ENCODE results near the gene ARRB1. TPM values are rescaled to one million over a fixed set of nuclear protein-coding genes. Genes with fewer than 3 reads are reported as not detected.

The ARRB1 gene
- total and polyA plus RNA-seq, 9 of the 15 experiments (the other 6 are each of a cell fraction or from before 2014, with no cell fraction given) = 6.6 to 45.4 (median 28.5) TPM

DNA sequence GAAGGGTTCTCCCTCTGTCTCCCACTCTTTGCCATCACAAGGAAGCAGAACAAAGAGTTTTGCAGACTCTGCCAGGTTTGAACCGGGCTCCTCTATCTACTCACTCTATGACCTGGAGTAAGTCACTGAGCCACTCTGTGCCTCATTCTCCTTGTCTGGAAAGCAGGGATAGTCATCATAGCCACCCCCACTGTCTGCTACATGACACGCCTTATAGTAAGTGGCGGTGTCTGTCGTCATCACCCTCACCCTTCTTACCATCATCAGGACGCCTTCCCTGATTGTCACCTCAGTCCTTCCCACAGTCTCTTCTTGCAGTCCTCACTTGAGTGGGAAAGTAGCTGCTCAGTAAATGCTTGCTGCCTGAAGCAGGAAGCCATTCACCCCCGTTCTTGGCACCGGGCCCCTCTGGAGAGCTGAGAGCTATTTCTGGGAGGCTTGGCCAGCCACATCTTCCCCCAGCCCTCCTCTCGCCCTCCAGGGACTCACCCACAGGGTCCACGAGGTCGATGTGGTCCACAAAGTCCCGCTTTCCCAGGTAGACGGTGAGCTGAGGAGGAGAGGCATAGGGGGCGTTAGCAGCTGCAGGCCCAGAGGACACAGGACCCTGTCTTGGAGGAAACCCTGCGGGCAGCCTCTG, 64.5 kb downstream of the ARRB1 start:
- no peaks in the 10 kb centered on the region; the same call in 2 of the 3 replicates for H3K79me2 ChIP-seq (ENCODE audit: control insufficient read depth, insufficient read depth, low read length)
- H3K4me1 ChIP-seq (replicated peaks in 1 of 2; ENCODE audit: control insufficient read depth in 2 of 2, insufficient read depth in 2 of 2, low read length in 2 of 2) = peaks cover 0 to 15% of the 10 kb centered on the region in 2 experiments; a peak in 3 of 5 replicates
- peak overlapping the region in 1 of 2 experiments; percentile 54; a peak in 1 of 4 replicates for H3K9ac ChIP-seq (ENCODE audit: insufficient read depth in 1 of 2, low read depth in 2 of 2, low read length in 2 of 2)
- no TSS peak for BruUV-seq (replicated peaks)
- ChIA-PET POLR2A (interaction anchor here (0.8 kb wide), 1 partner anchor 64 kb away, joined by 3 read pairs; no protein-coding TSS in a partner anchor), CTCF (ENCODE audit: low intra/inter-chr PET ratio) (no interaction called here)
- H3K36me3 ChIP-seq (ENCODE audit: control insufficient read depth, insufficient read depth, low read length) = peaks cover 51% of the 10 kb centered on the region; the same call in 1 of the 3 replicates
- peaks cover 7% of the 10 kb centered on the region for H3K9me1 ChIP-seq (ENCODE audit: control insufficient read depth, insufficient read depth, low read length)
- H2AFZ ChIP-seq (ENCODE audit: low read depth, low read length) = no peak overlapping the region
- intact Hi-C loops (cut with micrococcal nuclease) = no loop called here
- DNase-seq (ENCODE audit: extremely low read depth in 1 of 4, low spot score in 3 of 4) (no peak), FAIRE-seq (peak; percentile 42), ATAC-seq (peak; percentile 45; the same call in 2 of the 3 replicates)
- H3K27me3 ChIP-seq (ENCODE audit: control insufficient read depth in 2 of 2, insufficient read depth in 2 of 2, low read length in 2 of 2) = no peaks in the 10 kb centered on the region
- WGBS (ENCODE audit: insufficient coverage, low coverage, missing lambda C conversion rate) = 63% methylated on average over 9 of the region's 14 CpGs
- H3K27ac ChIP-seq (ENCODE audit: extremely low read depth, low read depth, low read length) = no peak overlapping the region
- in situ Hi-C loops (cut with MboI) = no loop called here
- TF ChIP-seq KLF6 (CRISPR knock-in tag; IDR thresholded peaks at IDR 0.05; ENCODE audit: borderline replicate concordance) = no peak
- TF ChIP-seq CREM (IDR thresholded peaks at IDR 0.05; ENCODE audit: low read depth) = peak; percentile 50; the same call in 1 of the 2 replicates
- TF ChIP-seq ZNF75A (CRISPR knock-in tag; IDR thresholded peaks at IDR 0.05) = no peak
- no peaks in the 10 kb centered on the region for H3K9me3 ChIP-seq (replicated peaks; ENCODE audit: control insufficient read depth, insufficient read depth, low read depth, low read length)
- H3K4me2 ChIP-seq (ENCODE audit: insufficient read depth, low read length) = no peak overlapping the region
- H4K20me1 ChIP-seq (replicated peaks; ENCODE audit: control insufficient read depth, insufficient read depth, low read length) = peaks cover 5% of the 10 kb centered on the region; the same call in 1 of the 2 replicates
- no peak overlapping the region for H3K4me3 ChIP-seq

DNA sequence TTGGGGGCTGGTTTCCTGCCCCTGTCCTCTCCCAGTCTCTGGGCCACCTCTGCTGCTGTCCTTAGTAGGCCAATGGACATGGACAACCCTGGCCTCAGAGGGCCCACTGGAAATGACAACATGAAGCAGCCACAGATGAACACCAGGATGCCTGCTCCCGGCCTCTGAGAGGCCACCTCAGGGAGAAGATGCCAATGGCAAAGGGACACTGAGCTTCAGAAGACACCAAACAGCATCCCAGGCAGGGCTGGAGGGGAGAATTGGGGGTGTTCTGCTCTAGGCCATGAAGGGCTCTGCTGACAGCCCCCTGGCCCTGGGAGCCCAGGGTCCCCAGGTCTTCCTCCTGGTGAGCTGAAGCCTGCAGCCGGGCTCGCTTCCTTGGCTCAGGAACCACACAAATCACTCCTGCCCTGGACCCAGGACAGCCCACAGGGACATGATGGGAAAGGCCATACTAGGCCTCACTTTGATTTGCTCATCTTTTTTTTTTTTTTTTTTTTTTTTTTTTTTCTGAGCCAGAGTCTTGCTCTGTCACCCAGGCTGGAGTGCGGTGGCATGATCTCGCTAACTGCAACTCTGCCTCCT, 65.6 kb downstream of the ARRB1 start:
- TF ChIP-seq HINFP (tag; conservative IDR thresholded peaks at IDR 0.05; ENCODE audit: low read depth) (no peak), ZNF695 (CRISPR knock-in tag; IDR thresholded peaks at IDR 0.05) (no peak), TEAD1 (CRISPR knock-in tag; IDR thresholded peaks at IDR 0.05) (no peak), FUS (optimal IDR thresholded peaks at IDR 0.05; ENCODE audit: low read depth, low read length) (no peak)
- TF ChIP-seq, protein P1, sequence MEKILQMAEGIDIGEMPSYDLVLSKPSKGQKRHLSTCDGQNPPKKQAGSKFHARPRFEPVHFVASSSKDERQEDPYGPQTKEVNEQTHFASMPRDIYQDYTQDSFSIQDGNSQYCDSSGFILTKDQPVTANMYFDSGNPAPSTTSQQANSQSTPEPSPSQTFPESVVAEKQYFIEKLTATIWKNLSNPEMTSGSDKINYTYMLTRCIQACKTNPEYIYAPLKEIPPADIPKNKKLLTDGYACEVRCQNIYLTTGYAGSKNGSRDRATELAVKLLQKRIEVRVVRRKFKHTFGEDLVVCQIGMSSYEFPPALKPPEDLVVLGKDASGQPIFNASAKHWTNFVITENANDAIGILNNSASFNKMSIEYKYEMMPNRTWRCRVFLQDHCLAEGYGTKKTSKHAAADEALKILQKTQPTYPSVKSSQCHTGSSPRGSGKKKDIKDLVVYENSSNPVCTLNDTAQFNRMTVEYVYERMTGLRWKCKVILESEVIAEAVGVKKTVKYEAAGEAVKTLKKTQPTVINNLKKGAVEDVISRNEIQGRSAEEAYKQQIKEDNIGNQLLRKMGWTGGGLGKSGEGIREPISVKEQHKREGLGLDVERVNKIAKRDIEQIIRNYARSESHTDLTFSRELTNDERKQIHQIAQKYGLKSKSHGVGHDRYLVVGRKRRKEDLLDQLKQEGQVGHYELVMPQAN (IDR thresholded peaks at IDR 0.05; ENCODE audit: borderline replicate concordance) = no peak
- Histone ChIP-seq H3K4me3 (no peak overlapping the region), H3K27me3 (ENCODE audit: control insufficient read depth in 2 of 2, insufficient read depth in 2 of 2, low read length in 2 of 2) (no peaks in the 10 kb centered on the region), H3K4me2 (ENCODE audit: insufficient read depth, low read length) (no peak overlapping the region), H3K9me3 (replicated peaks; ENCODE audit: control insufficient read depth, insufficient read depth, low read depth, low read length) (no peaks in the 10 kb centered on the region), H4K20me1 (replicated peaks; ENCODE audit: control insufficient read depth, insufficient read depth, low read length) (peaks cover 5% of the 10 kb centered on the region; the same call in 1 of the 2 replicates), H2AFZ (ENCODE audit: low read depth, low read length) (no peak overlapping the region), H3K27ac (ENCODE audit: extremely low read depth, low read depth, low read length) (no peak overlapping the region), H3K9me1 (ENCODE audit: control insufficient read depth, insufficient read depth, low read length) (peaks cover 5% of the 10 kb centered on the region), H3K9ac (ENCODE audit: insufficient read depth in 1 of 2, low read depth in 2 of 2, low read length in 2 of 2) (0 out of 4 replicates have a peak overlapping the region, but pooled peaks of 1 of the 2 experiments have one; percentile 26), H3K4me1 (replicated peaks in 1 of 2; ENCODE audit: control insufficient read depth in 2 of 2, insufficient read depth in 2 of 2, low read length in 2 of 2) (peaks cover 0 to 10% of the 10 kb centered on the region in 2 experiments; a peak in 3 of 5 replicates), H3K36me3 (ENCODE audit: control insufficient read depth, insufficient read depth, low read length) (peaks cover 61% of the 10 kb centered on the region; the same call in 2 of the 3 replicates), H3K79me2 (ENCODE audit: control insufficient read depth, insufficient read depth, low read length) (no peaks in the 10 kb centered on the region; the same call in 2 of the 3 replicates)
- in situ Hi-C loops (cut with MboI) = no loop called here
- 87% methylated on average over 5 of the region's 5 CpGs for WGBS (ENCODE audit: insufficient coverage, low coverage, missing lambda C conversion rate)
- ChIA-PET POLR2A (interaction anchor here (0.7 kb wide), 1 partner anchor 187 kb away, joined by 3 read pairs; no protein-coding TSS in a partner anchor), CTCF (ENCODE audit: low intra/inter-chr PET ratio) (no interaction called here)
- FAIRE-seq = no peak
- intact Hi-C loops (cut with micrococcal nuclease) = no loop called here
- no peak for ATAC-seq
- BruUV-seq (replicated peaks) = no TSS peak
- no peak for DNase-seq (ENCODE audit: extremely low read depth in 1 of 4, low spot score in 3 of 4)
